Ishikawa (cell line): ENCODE measurements around the gene M1AP.

Source experiments
- CEBPB ChIP-seq: IDR thresholded peaks from 2 replicates; pipeline ENCODE4 v1.6.1; 2012
- CREB1 ChIP-seq: IDR thresholded peaks from 2 replicates; pipeline ENCODE4 v1.6.1; 2012; ENCODE audit warnings: low read depth
- EGR1 ChIP-seq: IDR thresholded peaks from 2 replicates; pipeline ENCODE4 v1.6.1; 2012
- EP300 ChIP-seq: IDR thresholded peaks from 2 replicates; pipeline ENCODE4 v1.6.1; 2012; ENCODE audit warnings: borderline replicate concordance
- FOXM1 ChIP-seq: IDR thresholded peaks from 2 replicates; pipeline ENCODE4 v1.6.1; 2012; ENCODE audit warnings: low read depth, borderline replicate concordance
- MAX ChIP-seq: IDR thresholded peaks from 2 replicates; pipeline ENCODE4 v1.6.1; 2012
- RAD21 ChIP-seq: IDR thresholded peaks from 2 replicates; pipeline ENCODE4 v1.6.1; 2012; ENCODE audit warnings: low read depth
- REST ChIP-seq: IDR thresholded peaks from 2 replicates; pipeline ENCODE4 v1.6.1; 2012; ENCODE audit warnings: low read depth, mild to moderate bottlenecking
- TAF1 ChIP-seq: IDR thresholded peaks from 2 replicates; pipeline ENCODE4 v1.6.1; 2012; ENCODE audit warnings: low read depth, mild to moderate bottlenecking
- TCF12 ChIP-seq: IDR thresholded peaks from 2 replicates; pipeline ENCODE4 v1.6.1; 2012; ENCODE audit warnings: low read depth
- TEAD4 ChIP-seq: IDR thresholded peaks from 2 replicates; pipeline ENCODE4 v1.6.1; 2012
- USF1 ChIP-seq: IDR thresholded peaks from 2 replicates; pipeline ENCODE4 v1.6.1; 2012
- YY1 ChIP-seq: IDR thresholded peaks from 2 replicates; pipeline ENCODE4 v1.6.1; 2012; ENCODE audit warnings: low read depth
- ZBTB7A ChIP-seq: IDR thresholded peaks from 2 replicates; pipeline ENCODE4 v1.6.1; 2012; ENCODE audit warnings: low read depth

- TF ChIP-seq ZBTB7A (no peak), REST (no peak), FOXM1 (no peak), EP300 (no peak), YY1 (no peak), TAF1 (no peak), EGR1 (no peak), MAX (no peak), RAD21 (no peak), CEBPB (no peak), CREB1 (no peak), USF1 (no peak), TEAD4 (no peak), TCF12 (no peak)
Measured at GRCh38 chr2:74546004-74546403, 102.1 kb downstream of the M1AP start.
